Erythroblast (primary cell): ENCODE results near the gene LAIR1.

Experiments
- GATA1 ChIP-seq: IDR thresholded peaks from 2 replicates; pipeline ENCODE4 v1.6.1; 2011; ENCODE audit warnings: low read depth, mild to moderate bottlenecking, control low read depth, low read length, moderate library complexity
- POLR2A ChIP-seq: IDR thresholded peaks from 2 replicates; pipeline ENCODE4 v1.6.1; 2011; ENCODE audit warnings: mild to moderate bottlenecking, low read length

DNA sequence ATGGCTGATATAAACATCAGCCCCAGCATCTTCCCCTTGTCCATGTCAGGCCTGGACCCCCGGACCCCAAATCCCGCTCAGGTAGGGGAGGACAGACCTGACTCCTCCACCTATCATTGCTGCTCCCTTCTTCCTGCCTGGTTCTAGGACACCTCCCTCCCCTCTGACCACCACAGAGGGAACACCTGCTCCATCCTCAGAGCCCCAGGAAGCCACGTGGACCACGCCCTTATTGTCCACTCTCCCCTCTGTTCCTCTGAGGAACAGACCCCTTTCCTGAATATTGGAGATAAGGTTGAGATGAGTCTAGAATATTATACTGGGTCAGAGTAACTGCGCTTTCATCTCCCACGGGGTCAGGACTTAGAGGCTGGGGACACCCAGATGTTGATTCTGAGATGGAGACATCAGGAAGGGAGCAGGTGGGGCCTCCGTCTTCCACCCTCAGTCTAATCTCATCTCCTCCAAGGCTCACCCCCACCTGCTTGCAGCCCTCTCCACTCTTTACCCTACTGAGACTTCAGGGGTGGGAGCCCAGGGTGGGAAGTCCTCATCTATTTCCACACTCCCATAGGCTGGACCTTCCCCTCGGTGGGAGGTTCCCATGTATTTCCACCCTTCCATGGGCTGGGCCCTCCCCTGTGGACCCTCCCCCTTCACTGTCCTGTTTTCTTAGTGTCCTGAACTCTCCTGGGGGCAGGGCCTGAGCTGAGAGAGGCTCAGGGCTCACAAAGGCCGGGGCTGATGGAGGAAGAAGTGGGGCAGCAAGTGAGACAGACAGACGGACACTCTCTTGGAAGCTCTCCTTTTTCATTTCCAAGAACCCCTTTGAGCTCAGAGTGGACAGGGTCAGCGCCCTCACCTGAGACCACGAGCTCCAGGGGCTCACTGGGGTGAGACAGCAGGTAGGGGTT is 28.5 kb downstream of the LAIR1 start:
- TF ChIP-seq POLR2A: no peak
- no peak for TF ChIP-seq GATA1
